K562 (cell line): Measurements from ENCODE around the gene HSD11B1L.

Experiments
- GABPA ChIP-seq: fragments of 200-800 bp; sonication (Bioruptor generic); conservative IDR thresholded peaks from 2 replicates; pipeline ENCODE4 v1.6.1; 2016; ENCODE audit warnings: low read depth, missing genetic modification characterization, missing compliant biosample characterization
- IRF2 ChIP-seq: sonication (generic); formaldehyde crosslinking; IDR thresholded peaks from 2 replicates; pipeline ENCODE4 v1.8.1; 2022; ENCODE audit warnings: mild to moderate bottlenecking, missing genetic modification reagents

DNA sequence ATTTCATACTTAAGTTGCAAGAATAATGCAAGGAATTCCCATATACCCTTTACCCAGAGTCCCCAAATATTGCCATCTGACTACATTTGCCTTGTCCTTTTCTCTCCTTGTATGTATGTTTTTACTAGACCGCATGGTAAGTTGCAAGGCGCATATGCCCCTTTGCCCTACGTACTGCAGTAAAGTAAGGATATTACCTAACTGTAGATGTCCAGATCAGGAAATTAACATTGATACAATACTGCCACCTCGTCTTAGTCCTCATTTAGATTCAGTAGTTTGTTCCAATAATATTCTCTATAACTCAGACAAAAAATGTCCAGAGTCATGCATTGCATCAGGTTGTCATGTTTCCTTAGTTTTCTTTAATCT is 48.6 kb upstream of the HSD11B1L start:
- no peak for TF ChIP-seq GABPA (tag)
- no peak for TF ChIP-seq IRF2 (CRISPR knock-in tag)
